Sigmoid colon (tissue), 4 donors: ENCODE results near the gene PRIMA1.

Experiments
- EP300 ChIP-seq, 4 donors: sonication (generic); formaldehyde crosslinking; IDR thresholded peaks; one replicate each; pipeline ENCODE4 v1.6.1; 2017; ENCODE audit warnings: antibody characterized with exemption in 4 of 4
- POLR2A ChIP-seq, 2 donors: fragments of 450-650 bp; IDR thresholded peaks; one replicate each; pipeline ENCODE4 v1.6.1; 2016; ENCODE audit warnings: antibody characterized with exemption in 2 of 2, mild to moderate bottlenecking in 2 of 2, moderate library complexity in 2 of 2
- POLR2AphosphoS5 ChIP-seq, 4 donors: sonication (generic); formaldehyde crosslinking; IDR thresholded peaks; one replicate each; pipeline ENCODE4 v1.6.1; 2017; ENCODE audit warnings: antibody characterized with exemption in 4 of 4
- TF ChIP-seq, protein P1 (sequence below), 4 experiments: fragments of 450-650 bp in 3 of 4; fragments of 200-600 bp in 1 of 4; IDR thresholded peaks; one replicate each; pipeline ENCODE4 v1.5.1; 2016 to 2019; ENCODE audit warnings: antibody characterized with exemption in 4 of 4, mild to moderate bottlenecking in 3 of 4, moderate library complexity in 2 of 4

GRCh38 chr14:93734086-93734822, 54.0 kb downstream of the PRIMA1 start:
- TF ChIP-seq, protein P1, sequence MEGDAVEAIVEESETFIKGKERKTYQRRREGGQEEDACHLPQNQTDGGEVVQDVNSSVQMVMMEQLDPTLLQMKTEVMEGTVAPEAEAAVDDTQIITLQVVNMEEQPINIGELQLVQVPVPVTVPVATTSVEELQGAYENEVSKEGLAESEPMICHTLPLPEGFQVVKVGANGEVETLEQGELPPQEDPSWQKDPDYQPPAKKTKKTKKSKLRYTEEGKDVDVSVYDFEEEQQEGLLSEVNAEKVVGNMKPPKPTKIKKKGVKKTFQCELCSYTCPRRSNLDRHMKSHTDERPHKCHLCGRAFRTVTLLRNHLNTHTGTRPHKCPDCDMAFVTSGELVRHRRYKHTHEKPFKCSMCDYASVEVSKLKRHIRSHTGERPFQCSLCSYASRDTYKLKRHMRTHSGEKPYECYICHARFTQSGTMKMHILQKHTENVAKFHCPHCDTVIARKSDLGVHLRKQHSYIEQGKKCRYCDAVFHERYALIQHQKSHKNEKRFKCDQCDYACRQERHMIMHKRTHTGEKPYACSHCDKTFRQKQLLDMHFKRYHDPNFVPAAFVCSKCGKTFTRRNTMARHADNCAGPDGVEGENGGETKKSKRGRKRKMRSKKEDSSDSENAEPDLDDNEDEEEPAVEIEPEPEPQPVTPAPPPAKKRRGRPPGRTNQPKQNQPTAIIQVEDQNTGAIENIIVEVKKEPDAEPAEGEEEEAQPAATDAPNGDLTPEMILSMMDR (IDR thresholded peaks at IDR 0.05), result no peak
- TF ChIP-seq POLR2A (IDR thresholded peaks at IDR 0.05), result no peak
- no peak for TF ChIP-seq POLR2AphosphoS5 (IDR thresholded peaks at IDR 0.05)
- TF ChIP-seq EP300 (IDR thresholded peaks at IDR 0.05), result no peak
